HepG2 (cell line): ENCODE results near the gene DHTKD1.

Source experiments
- CEBPB ChIP-seq: IDR thresholded peaks from 2 replicates; pipeline ENCODE4 v1.6.1; 2011; ENCODE audit warnings: low read depth, low read length, improper control_type of control experiment, borderline replicate concordance
- CENPX ChIP-seq: sonication (generic); formaldehyde crosslinking; IDR thresholded peaks from 2 replicates; pipeline ENCODE4 v1.9.0; 2021; ENCODE audit warnings: mild to moderate bottlenecking, missing genetic modification reagents, moderate library complexity
- ETV6 ChIP-seq: sonication (generic); formaldehyde crosslinking; conservative IDR thresholded peaks from 2 replicates; pipeline ENCODE4 v1.4.0; 2020; ENCODE audit warnings: missing genetic modification reagents
- HDAC6 ChIP-seq: fragments of 200-600 bp; sonication (generic); IDR thresholded peaks from 2 replicates; pipeline ENCODE4 v1.7.0; 2017; ENCODE audit warnings: mild to moderate bottlenecking, antibody characterized with exemption, low read length, low read depth
- MXD4 ChIP-seq: IDR thresholded peaks from 2 replicates; pipeline ENCODE4 v1.6.1; 2016; ENCODE audit warnings: mild to moderate bottlenecking, missing biosample characterization, missing genetic modification reagents
- MXI1 ChIP-seq: IDR thresholded peaks from 3 replicates; pipeline ENCODE4 v1.6.1; 2012; ENCODE audit warnings: low read depth, low read length, inconsistent platforms, borderline replicate concordance
- POLR2AphosphoS5 ChIP-seq: IDR thresholded peaks from 2 replicates; pipeline ENCODE4 v1.6.1; 2012; ENCODE audit warnings: low read depth, low read length
- SP2 ChIP-seq: sonication (generic); formaldehyde crosslinking; IDR thresholded peaks from 2 replicates; pipeline ENCODE4 v1.5.1; 2020; ENCODE audit warnings: mild to moderate bottlenecking, missing genetic modification reagents
- TAF15 ChIP-seq: fragments of 200-400 bp; formaldehyde crosslinking; IDR thresholded peaks from one replicate; pipeline ENCODE4 v1.6.1; 2018; ENCODE audit warnings: mild to moderate bottlenecking, low read depth, low read length; ENCODE audit not compliant: poor library complexity, severe bottlenecking
- ZSCAN12 ChIP-seq: sonication (generic); formaldehyde crosslinking; IDR thresholded peaks from 2 replicates; pipeline ENCODE4 v1.9.0; 2021; ENCODE audit warnings: mild to moderate bottlenecking, missing genetic modification reagents

DNA sequence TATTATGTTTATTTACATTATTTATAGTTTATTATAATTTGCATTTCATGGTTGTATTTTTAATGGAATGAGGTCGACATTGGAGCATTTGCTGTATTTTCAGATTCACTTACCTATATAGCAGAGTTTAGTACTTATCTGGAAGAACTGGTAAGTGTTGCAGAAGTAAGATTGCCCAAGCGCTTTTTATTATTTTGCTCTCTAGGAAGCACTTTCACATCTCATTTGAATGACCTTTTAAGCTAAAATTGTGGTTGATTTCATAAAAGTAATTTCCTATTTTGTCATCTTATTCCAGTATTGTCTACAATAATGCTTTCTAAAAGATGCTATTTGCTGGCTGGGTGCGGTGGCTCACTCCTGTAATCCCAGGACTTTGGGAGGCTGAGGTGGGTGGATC, 89.4 kb downstream of the DHTKD1 start:
- TF ChIP-seq TAF15 (no peak), HDAC6 (no peak), ZSCAN12 (no peak), MXD4 (CRISPR knock-in tag) (no peak), ETV6 (CRISPR knock-in tag) (no peak), CEBPB (no peak), MXI1 (no peak), POLR2AphosphoS5 (no peak), CENPX (CRISPR knock-in tag) (no peak), SP2 (CRISPR knock-in tag) (no peak)
